Transverse colon (tissue), 4 donors: Measurements from ENCODE around the gene FARSB. TPM values are rescaled to one million over a fixed set of nuclear protein-coding genes. Genes with fewer than 3 reads are reported as not detected.
"Not testable (repeated sequence)": the region's sequence is repeated elsewhere in the genome, so short reads cannot be mapped to it uniquely, and the experiment has no call there.

Source experiments
- DNase-seq: peaks from one replicate; pipeline ENCODE4 v3.0.0-alpha.2; 2019
- H3K27ac ChIP-seq, 4 donors: fragments of 200-600 bp; sonication (generic); 2 replicates each; pipeline ENCODE4 v1.5.1; 2016 to 2018; ENCODE audit warnings: inconsistent platforms in 4 of 4
- H3K27me3 ChIP-seq: fragments of 200-600 bp; sonication (generic); 2 replicates; pipeline ENCODE4 v1.5.1; 2017; ENCODE audit warnings: inconsistent platforms
- H3K36me3 ChIP-seq, 4 donors: fragments of 200-600 bp; sonication (generic); 2 replicates each; pipeline ENCODE4 v1.5.1; 2017 to 2019; ENCODE audit warnings: inconsistent platforms in 4 of 4
- H3K4me1 ChIP-seq, 4 donors: fragments of 200-600 bp; sonication (generic); 2 replicates each; pipeline ENCODE4 v1.5.1; 2017 to 2020; ENCODE audit warnings: inconsistent platforms in 4 of 4
- H3K4me3 ChIP-seq, 4 donors: fragments of 200-600 bp; sonication (generic); 1 replicate in 1 of 4; 2 replicates in 3 of 4; pipeline versions ENCODE4 v1.5.1 to v1.6.1; 2017 to 2019; ENCODE audit warnings: inconsistent platforms in 4 of 4
- H3K9me3 ChIP-seq, 2 donors: fragments of 200-600 bp; sonication (generic); 2 replicates each; pipeline ENCODE4 v1.5.1; 2017 to 2019; ENCODE audit warnings: inconsistent platforms in 2 of 2
- CTCF ChIP-seq, 5 experiments: fragments of 200-600 bp in 3 of 5; fragments of 450-650 bp in 2 of 5; sonication (generic) in 3 of 5; IDR thresholded peaks; 1 replicate in 2 of 5; 2 replicates in 3 of 5; pipeline ENCODE4 v1.5.1; 2016 to 2017; ENCODE audit warnings: antibody characterized with exemption in 5 of 5, inconsistent platforms in 3 of 5, mild to moderate bottlenecking in 2 of 5, moderate library complexity in 1 of 5
- EP300 ChIP-seq: sonication (generic); formaldehyde crosslinking; IDR thresholded peaks from one replicate; pipeline ENCODE4 v1.6.1; 2017; ENCODE audit warnings: antibody characterized with exemption, low read depth
- POLR2A ChIP-seq: fragments of 450-650 bp; IDR thresholded peaks from one replicate; pipeline ENCODE4 v1.6.1; 2016; ENCODE audit warnings: antibody characterized with exemption, mild to moderate bottlenecking, moderate library complexity
- POLR2AphosphoS5 ChIP-seq, 3 donors: sonication (generic); formaldehyde crosslinking; IDR thresholded peaks; one replicate each; pipeline ENCODE4 v1.6.1; 2016; ENCODE audit warnings: antibody characterized with exemption in 3 of 3
- WGBS, 2 donors: methylation state at CpG; one replicate each; pipeline ENCODE4 v1.1.5; 2018; ENCODE audit warnings: low coverage in 1 of 2; 5-methylcytosine and 5-hydroxymethylcytosine counted together
- in situ Hi-C, 4 donors: fragments of 200-750 bp; cut with MboI; loops; one replicate each; pipeline versions ENCODE4 v1.15.0 to v1.15.1; 2017; ENCODE audit warnings: low sequenced_read_pairs in 3 of 4, low pct_ligation_motif_present in 1 of 4, low pct_unique_long_range_greater_than_20kb in 1 of 4
- intact Hi-C: fragments of 100-400 bp; cut with DNase I; formaldehyde crosslinking; loops from one replicate; pipeline ENCODE4 v1.15.1; 2023; ENCODE audit warnings: low total_unique reads
- total RNA-seq, 4 donors: library from RNA; depleted of rRNA; stranded (reverse); fragments of >200 nt; gene quantifications; one replicate each; pipeline ENCODE4 v1.1.0, GENCODE V29; 2016

Gene FARSB
- total RNA-seq, 4 donors from 2014 or later, result 7.2 to 18.6 (median 9.5) TPM

- Histone ChIP-seq H3K27ac (no peak overlapping the region), H3K36me3 (no peaks in the 10 kb centered on the region), H3K9me3 (no peaks in the 10 kb centered on the region), H3K27me3 (no peaks in the 10 kb centered on the region), H3K4me3 (no peak overlapping the region), H3K4me1 (peaks cover 0 to 7% (median 6%) of the 10 kb centered on the region in 4 donors)
- TF ChIP-seq POLR2AphosphoS5 (IDR thresholded peaks at IDR 0.05) (no peak), CTCF (IDR thresholded peaks at IDR 0.05) (no peak), EP300 (no peak), POLR2A (no peak)
- WGBS, 2 donors, result 91 to 100% methylated on average over 1 of the region's 1 CpG
- in situ Hi-C loops, result loop anchor here in 2 of 4 donors (10.0 to 25.0 kb wide), 2 partner anchors 204 to 211 kb away; no protein-coding TSS in a partner anchor
- DNase-seq, result no peak
- intact Hi-C loops, result loop anchor here (10.0 kb wide), 1 partner anchor 204 kb away; no protein-coding TSS in a partner anchor
These were observed 45.3 kb upstream of the FARSB start for GRCh38 chr2:222701233-222701632.

GRCh38 chr2:222698276-222698675 is 42.4 kb upstream of the FARSB start:
- intact Hi-C loops, result no loop called here
- WGBS, 2 donors, result 89 to 100% methylated on average over 4 of the region's 4 CpGs
- no peaks in the 10 kb centered on the region for H3K9me3 ChIP-seq
- no peak for DNase-seq
- no peak overlapping the region for H3K27ac ChIP-seq
- no peak for TF ChIP-seq POLR2A
- no peak for TF ChIP-seq EP300
- no peak for TF ChIP-seq CTCF (IDR thresholded peaks at IDR 0.05)
- TF ChIP-seq POLR2AphosphoS5 (IDR thresholded peaks at IDR 0.05), result no peak
- in situ Hi-C loops, result no loop called here
- H3K4me3 ChIP-seq, result no peak overlapping the region
- H3K4me1 ChIP-seq, result no peaks in the 10 kb centered on the region
- no peaks in the 10 kb centered on the region for H3K36me3 ChIP-seq
- H3K27me3 ChIP-seq, result no peaks in the 10 kb centered on the region

- in situ Hi-C loops (no loop called here), intact Hi-C loops (no loop called here)
- Histone ChIP-seq H3K27ac (no peak overlapping the region), H3K4me3 (no peak overlapping the region), H3K36me3 (no peaks in the 10 kb centered on the region), H3K9me3 (no peaks in the 10 kb centered on the region), H3K4me1 (no peaks in the 10 kb centered on the region), H3K27me3 (no peaks in the 10 kb centered on the region)
- no peak for DNase-seq
- 50 to 77% methylated on average over 1 of the region's 1 CpG for WGBS, 2 donors
- no peak for TF ChIP-seq POLR2A
- TF ChIP-seq POLR2AphosphoS5 (IDR thresholded peaks at IDR 0.05), result no peak
- no peak for TF ChIP-seq EP300
- TF ChIP-seq CTCF (IDR thresholded peaks at IDR 0.05), result no peak
These were observed 37.9 kb upstream of the FARSB start for GRCh38 chr2:222693837-222694236.

GRCh38 chr2:222693413-222693812 is 37.5 kb upstream of the FARSB start:
- intact Hi-C loops, result not testable (repeated sequence)

GRCh38 chr2:222690564-222691200 is 34.8 kb upstream of the FARSB start:
- TF ChIP-seq POLR2A (no peak), CTCF (IDR thresholded peaks at IDR 0.05) (peak; percentile 90 to 96 (median 92))
- no peaks in the 10 kb centered on the region for H3K27me3 ChIP-seq
- peak; percentile 81 for DNase-seq
- intact Hi-C loops (no loop called here), in situ Hi-C loops (no loop called here)
- no peak overlapping the region for H3K27ac ChIP-seq
- no peak overlapping the region for H3K4me3 ChIP-seq
- no peaks in the 10 kb centered on the region for H3K4me1 ChIP-seq
- H3K9me3 ChIP-seq, result no peaks in the 10 kb centered on the region
- WGBS, 2 donors, result 27 to 46% methylated on average over 6 to 10 of the region's 10 CpGs
- no peaks in the 10 kb centered on the region for H3K36me3 ChIP-seq

More at GRCh38 chr2:222693413-222693812, 37.5 kb upstream of the FARSB start:
- in situ Hi-C loops, H3K27ac ChIP-seq, H3K36me3 ChIP-seq, H3K9me3 ChIP-seq, H3K27me3 ChIP-seq, H3K4me3 ChIP-seq, DNase-seq, H3K4me1 ChIP-seq: not testable (repeated sequence)
- WGBS, 2 donors, result 69 to 85% methylated on average over 5 of the region's 5 CpGs
